Body of pancreas (tissue), 4 donors: Measurements from ENCODE around the gene CFAP161.

Experiments used
- CTCF ChIP-seq, 7 experiments: fragments of 450-650 bp in 4 of 7; fragments of 200-600 bp in 3 of 7; sonication (generic) in 3 of 7; IDR thresholded peaks; one replicate each; pipeline ENCODE4 v1.5.1; 2016 to 2019; ENCODE audit warnings: antibody characterized with exemption in 7 of 7
- POLR2A ChIP-seq, 3 donors: fragments of 450-650 bp; IDR thresholded peaks; one replicate each; pipeline ENCODE4 v1.6.1; 2016; ENCODE audit warnings: antibody characterized with exemption in 3 of 3, mild to moderate bottlenecking in 2 of 3

- TF ChIP-seq POLR2A (IDR thresholded peaks at IDR 0.05) (no peak), CTCF (IDR thresholded peaks at IDR 0.05) (no peak)
Measured at GRCh38 chr15:81120069-81120468, 14.0 kb upstream of the CFAP161 start.
